Inferior parietal cortex (tissue), 1 donor: ENCODE measurements around the gene NPAS3.

Experiments used
- DNase-seq: peaks from one replicate; pipeline ENCODE4 v3.0.0-alpha.2; 2016; ENCODE audit errors: extremely low spot score

The NPAS3 gene

GRCh38 chr14:33376510-33376909 is 437.8 kb downstream of the NPAS3 start:
- DNase-seq = no peak

GRCh38 chr14:33377596-33378390 is 439.1 kb downstream of the NPAS3 start:
- DNase-seq = no peak

DNA sequence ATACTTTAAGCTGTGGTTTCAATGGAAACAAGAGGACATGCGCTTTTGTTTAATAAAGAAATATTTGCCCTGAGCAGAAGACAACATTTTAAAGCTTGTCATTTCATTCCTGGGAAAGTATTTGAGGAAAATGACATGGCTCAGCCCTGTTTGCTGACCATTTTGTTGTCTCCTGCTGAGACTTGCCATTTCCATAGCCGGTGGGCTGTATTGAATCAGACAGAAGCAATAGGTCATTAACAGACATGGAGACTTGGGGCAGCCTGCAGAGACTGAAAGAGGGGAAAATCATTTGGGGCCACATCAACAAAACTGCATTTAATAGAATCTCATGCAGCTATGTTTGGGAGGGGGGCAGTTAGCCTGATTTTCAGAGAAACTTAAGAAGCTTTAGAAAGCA is 443.0 kb downstream of the NPAS3 start:
- DNase-seq = no peak

DNA sequence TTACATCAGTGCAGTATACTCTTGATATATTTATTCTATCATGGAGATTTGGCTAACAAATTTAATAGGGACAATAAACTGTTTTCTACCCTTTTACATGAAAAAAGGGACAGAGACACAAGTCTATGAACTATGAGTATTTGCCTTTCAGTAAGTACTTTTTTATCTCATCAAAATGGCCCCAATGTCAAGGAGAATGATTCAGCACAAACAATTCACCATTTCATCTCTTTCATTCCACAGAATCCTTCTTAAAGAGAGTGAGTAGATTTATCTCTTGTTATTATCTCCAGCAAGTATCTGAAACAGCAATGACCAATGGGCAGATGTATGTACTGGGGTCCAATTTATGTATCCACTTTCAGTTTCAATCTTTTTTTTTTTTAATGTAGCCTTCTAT is 447.5 kb downstream of the NPAS3 start:
- DNase-seq = no peak

DNA sequence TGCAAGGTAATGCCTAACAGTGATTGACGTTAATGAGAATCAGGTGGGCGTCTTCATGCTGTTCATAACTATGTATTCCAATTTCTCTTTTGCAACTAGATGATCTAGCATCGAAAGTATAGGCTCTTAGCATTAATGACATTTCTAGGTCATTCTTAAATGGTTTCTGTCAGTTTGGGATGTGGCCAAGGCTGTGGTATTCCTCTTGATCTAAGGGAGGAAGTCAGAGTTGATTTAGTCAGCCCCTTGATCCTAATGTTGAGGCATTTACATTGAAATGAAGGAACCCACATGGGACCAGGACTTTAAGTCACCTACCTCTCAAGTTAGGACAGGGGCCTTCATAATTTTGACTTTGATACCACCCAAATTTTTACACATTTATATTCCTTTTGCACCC is 448.1 kb downstream of the NPAS3 start:
- DNase-seq = no peak

- no peak for DNase-seq
Observed at GRCh38 chr14:33390335-33390734, 451.7 kb downstream of the NPAS3 start.

DNA sequence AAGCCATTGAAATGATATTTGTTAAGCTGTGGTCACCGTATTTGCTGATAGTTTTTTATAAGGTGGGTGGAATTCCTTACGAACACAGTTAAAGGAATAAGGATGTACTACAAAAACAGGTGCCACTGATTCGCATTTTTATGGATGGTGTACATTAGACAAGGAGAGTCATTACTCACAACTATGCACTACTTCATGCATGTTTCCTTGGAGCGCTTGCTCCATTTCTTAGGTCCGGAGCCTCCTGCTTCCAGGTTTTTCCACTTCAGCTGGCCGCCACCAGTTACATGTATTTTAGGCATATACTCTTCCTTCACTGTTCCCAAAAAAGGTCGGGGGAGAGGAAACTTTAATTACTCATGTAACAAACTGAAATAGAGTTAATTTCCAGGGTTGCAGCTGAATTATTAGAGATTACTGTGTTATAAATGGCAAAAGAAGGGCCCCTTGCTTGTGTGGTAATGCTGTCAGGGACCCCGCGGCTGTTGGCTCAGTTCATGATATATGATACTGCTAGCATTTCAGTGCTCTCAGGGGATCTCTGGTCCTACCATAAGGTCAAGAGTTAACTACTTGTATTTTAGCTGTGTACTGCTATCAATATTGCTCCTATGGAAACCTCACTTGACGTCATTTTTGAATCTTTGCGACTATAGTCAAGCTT is 454.7 kb downstream of the NPAS3 start:
- DNase-seq = no peak

DNA sequence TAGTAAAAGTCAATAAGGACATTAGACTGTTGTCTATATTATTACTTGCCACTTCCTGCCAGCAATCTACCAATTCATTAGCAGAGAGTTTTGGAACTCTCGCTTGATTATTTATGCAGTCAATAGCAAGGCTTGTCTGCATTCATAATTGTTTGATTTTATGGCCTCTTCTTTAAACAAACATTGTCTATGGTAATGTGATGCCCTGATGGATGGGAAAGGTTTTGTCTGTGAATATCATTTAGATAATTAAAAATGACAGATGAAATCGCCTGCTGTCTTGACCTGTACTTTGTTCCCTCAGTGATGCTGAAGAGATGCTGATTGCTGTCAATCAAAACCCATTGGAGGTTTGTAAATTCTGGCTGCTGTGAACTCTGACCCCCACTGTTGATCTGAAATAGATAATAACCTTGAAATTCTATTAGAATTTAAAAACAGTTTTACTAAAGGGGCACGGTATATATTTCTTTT is 455.3 kb downstream of the NPAS3 start:
- DNase-seq = no peak

- no peak for DNase-seq
Observed at GRCh38 chr14:33401311-33401710, 462.6 kb downstream of the NPAS3 start.

GRCh38 chr14:33402604-33403003 is 463.9 kb downstream of the NPAS3 start:
- no peak for DNase-seq

DNA sequence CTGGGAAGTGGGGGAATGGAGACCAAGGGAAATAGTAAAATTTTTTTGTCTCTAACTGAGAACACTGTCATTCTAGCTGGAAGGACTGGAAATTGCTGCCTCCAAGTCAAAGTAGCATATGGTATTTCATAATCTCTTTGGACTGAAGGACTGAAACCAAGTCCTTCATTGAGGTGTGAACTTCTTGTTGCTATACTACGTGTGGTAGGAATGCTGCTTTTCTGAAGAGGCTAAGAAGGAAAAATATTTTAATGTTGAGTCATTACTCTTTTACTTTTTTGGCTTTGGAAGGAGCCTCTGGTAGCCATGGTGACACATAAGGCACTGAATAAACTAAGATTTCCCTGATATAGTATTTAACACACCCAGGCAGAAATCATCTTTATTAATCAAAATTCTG is 465.4 kb downstream of the NPAS3 start:
- DNase-seq = no peak

DNA sequence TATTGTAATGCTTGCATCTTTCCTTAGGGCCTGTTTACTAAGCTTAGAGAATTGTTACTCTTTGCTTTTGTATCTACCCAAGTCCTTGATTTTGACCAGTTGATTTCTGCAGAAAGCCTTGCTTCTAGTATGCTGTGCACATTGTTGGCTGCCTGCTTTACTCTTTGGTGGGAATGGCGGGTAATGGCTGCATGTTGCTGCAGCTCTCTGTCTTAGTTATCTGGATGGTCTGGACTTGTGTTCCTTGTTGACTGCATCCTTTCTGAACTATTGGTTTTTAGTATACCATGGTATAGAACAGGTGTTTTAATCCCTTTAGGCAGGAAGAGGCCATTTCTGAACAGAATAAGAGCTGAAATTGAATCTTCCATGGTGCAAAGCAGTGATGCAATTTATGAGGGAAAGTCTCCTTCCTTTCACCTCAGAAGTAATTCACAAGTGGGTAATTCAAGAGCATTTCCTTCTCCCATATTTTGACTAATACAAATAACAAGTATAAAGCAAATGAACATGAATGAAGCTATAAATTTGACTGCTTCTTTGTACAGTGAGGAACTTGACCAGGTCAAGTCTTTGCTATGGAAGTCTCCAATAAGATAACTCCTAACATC is 466.4 kb downstream of the NPAS3 start:
- DNase-seq = no peak

- no peak for DNase-seq
Observed at GRCh38 chr14:33406766-33407165, 468.1 kb downstream of the NPAS3 start.

DNA sequence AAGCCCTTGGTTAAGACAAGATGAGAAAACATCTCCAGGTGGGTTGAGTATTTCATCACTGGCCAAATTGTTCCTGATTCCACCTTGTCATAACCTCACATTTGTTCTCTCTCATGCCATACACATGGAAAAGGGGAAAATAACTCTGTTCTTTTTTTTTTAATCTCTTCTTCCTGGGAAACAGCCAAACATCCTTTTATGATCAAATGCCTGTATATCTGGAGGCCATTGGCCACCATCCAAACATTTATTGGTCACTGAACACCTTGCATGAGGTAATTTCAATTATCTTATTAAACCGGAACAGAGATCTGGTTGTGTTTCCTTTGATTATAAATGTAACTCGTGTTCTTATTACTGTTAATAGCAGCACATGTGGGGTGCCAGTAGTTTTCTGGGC is 469.6 kb downstream of the NPAS3 start:
- DNase-seq = no peak

DNA sequence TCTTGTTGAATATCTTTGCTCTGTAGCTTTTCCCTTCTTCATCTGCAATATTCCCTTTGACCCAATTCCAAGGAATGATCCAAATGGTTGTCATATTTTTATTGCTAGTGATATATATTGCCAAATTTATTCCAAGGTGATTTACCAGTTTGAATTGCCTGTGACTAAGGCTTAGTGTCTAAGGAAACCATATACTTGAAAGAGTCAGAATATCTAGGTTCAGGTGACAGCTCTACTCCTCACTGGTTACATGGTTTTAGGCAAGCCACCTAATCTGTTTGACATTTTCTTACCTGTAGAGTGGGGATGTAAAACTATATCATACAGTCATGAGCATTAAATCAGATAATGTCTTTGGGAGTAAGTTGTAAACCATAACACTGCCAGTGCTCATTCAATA is 473.8 kb downstream of the NPAS3 start:
- DNase-seq = no peak

DNA sequence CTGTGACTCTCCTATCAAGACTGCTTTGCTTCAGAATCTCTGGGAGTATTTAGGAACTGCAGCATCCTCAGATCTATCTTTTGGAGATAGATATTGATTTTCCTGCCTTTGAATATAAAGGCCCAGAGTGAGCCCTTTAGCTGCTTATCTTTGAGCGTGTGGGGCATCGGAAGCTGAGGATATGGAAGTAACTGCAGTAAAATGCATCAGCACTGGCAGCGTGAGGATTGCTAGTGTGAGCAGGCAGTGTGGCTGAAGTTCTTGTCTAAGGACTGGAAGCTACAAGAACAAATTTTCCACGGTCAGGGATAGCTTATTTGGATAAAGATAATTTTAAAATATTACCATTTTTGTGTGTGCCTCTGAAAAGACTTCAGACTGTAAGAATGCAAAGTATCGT is 474.7 kb downstream of the NPAS3 start:
- no peak for DNase-seq

GRCh38 chr14:33414041-33414440 is 475.4 kb downstream of the NPAS3 start:
- no peak for DNase-seq

GRCh38 chr14:33420051-33420627 is 481.5 kb downstream of the NPAS3 start:
- DNase-seq = no peak

DNA sequence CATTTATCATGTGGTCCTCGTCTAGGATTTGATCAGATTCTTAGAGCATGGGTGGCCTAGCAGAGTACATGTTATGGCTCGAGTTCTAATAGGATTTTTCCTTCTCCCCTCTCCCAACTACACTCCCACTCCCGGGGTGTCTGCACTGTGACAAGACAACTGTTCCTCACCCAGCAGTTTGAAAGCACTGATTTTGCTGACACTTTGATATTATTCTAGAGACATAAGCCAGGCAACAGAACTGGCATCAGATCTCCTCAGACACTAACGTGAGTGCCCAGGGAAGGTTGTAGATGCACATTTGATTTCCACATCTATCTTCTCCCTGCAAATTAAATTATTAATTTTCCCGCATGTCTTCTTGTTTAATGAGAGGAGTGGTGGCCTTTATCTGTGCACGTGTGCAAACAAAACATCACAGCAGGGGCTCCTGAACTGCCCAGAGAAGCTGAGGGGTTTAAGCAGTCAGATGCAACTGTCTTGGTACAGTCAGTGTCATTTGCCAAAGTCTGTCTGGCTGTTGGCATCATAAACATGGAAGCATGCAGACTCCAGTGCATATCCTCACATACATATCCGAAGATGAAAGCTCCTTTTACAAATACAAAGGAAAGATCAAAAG is 491.8 kb downstream of the NPAS3 start:
- DNase-seq = no peak

DNA sequence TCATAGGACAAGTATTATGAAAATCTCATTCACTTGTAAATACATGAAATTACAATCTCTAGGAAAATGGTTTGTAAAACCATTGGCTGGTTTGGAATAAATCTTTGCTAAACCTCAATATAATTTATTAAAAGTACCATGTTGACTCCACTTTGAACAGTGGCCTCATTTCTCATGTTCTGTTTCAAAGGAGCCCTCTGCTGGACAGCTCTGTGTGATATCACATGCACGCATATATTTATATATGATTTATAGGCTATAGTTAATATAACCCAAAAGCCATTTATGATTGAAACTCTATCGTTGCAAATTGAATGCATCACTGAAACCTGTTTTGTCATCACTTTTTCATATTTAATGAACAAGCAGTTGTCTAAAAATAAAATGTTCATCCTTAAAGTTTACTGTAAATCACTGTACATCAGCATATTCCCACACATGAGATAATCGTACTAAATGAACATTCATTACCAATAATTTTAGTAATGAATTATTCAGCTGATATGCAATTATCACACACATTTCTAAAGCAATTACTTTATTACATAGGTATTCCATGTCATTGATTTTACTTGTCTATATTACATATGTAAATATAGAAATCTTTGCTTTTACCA is 493.8 kb downstream of the NPAS3 start:
- DNase-seq = peak; percentile 42

DNA sequence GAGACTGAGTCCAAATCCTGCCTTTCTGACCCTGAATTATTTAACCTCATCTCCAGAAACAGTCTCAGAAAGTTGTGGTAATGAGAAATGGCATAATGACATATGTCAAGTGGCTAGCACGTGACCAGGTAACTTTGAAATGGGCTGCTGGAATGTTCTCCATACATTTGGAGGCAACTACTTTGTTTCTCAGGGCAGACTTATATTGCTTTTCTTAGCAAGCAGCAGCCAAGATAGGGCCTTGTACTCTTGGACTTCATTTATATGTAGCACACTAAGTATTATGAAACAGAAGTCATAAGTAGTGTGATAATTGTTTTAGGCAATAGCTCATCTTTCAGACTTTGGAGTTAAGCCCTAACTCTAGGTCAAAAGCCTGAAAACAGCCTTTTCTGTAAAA is 494.7 kb downstream of the NPAS3 start:
- DNase-seq = no peak
